HG03469 (cell line): Measurements from ENCODE around the gene ADARB1.

Experiments used
- ATAC-seq: cut with Tn5 transposase; IDR thresholded peaks from one replicate; pipeline ENCODE4 v1.9.1; 2021; ENCODE audit warnings: mild to moderate bottlenecking, moderate library complexity, moderate number of reproducible peaks; ENCODE audit not compliant: unreplicated experiment

Gene ADARB1

GRCh38 chr21:45259206-45259840 is 184.9 kb downstream of the ADARB1 start:
- no peak for ATAC-seq

GRCh38 chr21:45260191-45260825 is 185.9 kb downstream of the ADARB1 start:
- ATAC-seq, result no peak

GRCh38 chr21:45261093-45261492 is 186.7 kb downstream of the ADARB1 start:
- no peak for ATAC-seq

- ATAC-seq, result no peak
Measured at GRCh38 chr21:45262041-45262581, 187.7 kb downstream of the ADARB1 start.

- no peak for ATAC-seq
Measured at GRCh38 chr21:45262616-45263015, 188.2 kb downstream of the ADARB1 start.

- no peak for ATAC-seq
Measured at GRCh38 chr21:45263534-45263933, 189.2 kb downstream of the ADARB1 start.

GRCh38 chr21:45264146-45264911 is 189.9 kb downstream of the ADARB1 start:
- no peak for ATAC-seq

GRCh38 chr21:45264912-45265515 is 190.6 kb downstream of the ADARB1 start:
- no peak for ATAC-seq

- ATAC-seq, result no peak
Measured at GRCh38 chr21:45265721-45266517, 191.5 kb downstream of the ADARB1 start.

GRCh38 chr21:45266518-45267389 is 192.4 kb downstream of the ADARB1 start:
- ATAC-seq, result no peak

- no peak for ATAC-seq
Measured at GRCh38 chr21:45267390-45267760, 193.0 kb downstream of the ADARB1 start.

GRCh38 chr21:45269861-45270260 is 195.5 kb downstream of the ADARB1 start:
- ATAC-seq, result no peak

GRCh38 chr21:45270306-45270821 is 196.0 kb downstream of the ADARB1 start:
- no peak for ATAC-seq
